22Rv1 (cell line): Measurements from ENCODE around the gene PDK2.
"Not testable (repeated sequence)": the region's sequence is repeated elsewhere in the genome, so short reads cannot be mapped to it uniquely, and the experiment has no call there.

ENCODE experiments used
- ZFX ChIP-seq: fragments of 450-650 bp; IDR thresholded peaks from 2 replicates; pipeline ENCODE4 v1.6.1; 2017; ENCODE audit warnings: antibody characterized with exemption, borderline replicate concordance
- TF ChIP-seq, protein P1 (sequence below): fragments of 450-650 bp; IDR thresholded peaks from 2 replicates; pipeline ENCODE4 v1.5.1; 2017; ENCODE audit warnings: mild to moderate bottlenecking

GRCh38 chr17:50061713-50062045 is 33.5 kb upstream of the PDK2 start:
- TF ChIP-seq, protein P1, sequence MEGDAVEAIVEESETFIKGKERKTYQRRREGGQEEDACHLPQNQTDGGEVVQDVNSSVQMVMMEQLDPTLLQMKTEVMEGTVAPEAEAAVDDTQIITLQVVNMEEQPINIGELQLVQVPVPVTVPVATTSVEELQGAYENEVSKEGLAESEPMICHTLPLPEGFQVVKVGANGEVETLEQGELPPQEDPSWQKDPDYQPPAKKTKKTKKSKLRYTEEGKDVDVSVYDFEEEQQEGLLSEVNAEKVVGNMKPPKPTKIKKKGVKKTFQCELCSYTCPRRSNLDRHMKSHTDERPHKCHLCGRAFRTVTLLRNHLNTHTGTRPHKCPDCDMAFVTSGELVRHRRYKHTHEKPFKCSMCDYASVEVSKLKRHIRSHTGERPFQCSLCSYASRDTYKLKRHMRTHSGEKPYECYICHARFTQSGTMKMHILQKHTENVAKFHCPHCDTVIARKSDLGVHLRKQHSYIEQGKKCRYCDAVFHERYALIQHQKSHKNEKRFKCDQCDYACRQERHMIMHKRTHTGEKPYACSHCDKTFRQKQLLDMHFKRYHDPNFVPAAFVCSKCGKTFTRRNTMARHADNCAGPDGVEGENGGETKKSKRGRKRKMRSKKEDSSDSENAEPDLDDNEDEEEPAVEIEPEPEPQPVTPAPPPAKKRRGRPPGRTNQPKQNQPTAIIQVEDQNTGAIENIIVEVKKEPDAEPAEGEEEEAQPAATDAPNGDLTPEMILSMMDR, result not testable (repeated sequence)
- TF ChIP-seq ZFX, result not testable (repeated sequence)
